Lower leg skin (tissue), 3 donors: ENCODE measurements around the gene ALOX5.

Experiments used
- CTCF ChIP-seq, 3 donors: fragments of 450-650 bp; IDR thresholded peaks; one replicate each; pipeline ENCODE4 v1.5.1; 2016; ENCODE audit warnings: antibody characterized with exemption in 3 of 3, mild to moderate bottlenecking in 3 of 3, moderate library complexity in 2 of 3
- POLR2A ChIP-seq, 2 donors: fragments of 450-650 bp; IDR thresholded peaks; one replicate each; pipeline ENCODE4 v1.6.1; 2016 to 2017; ENCODE audit warnings: antibody characterized with exemption in 2 of 2, mild to moderate bottlenecking in 1 of 2, moderate library complexity in 1 of 2

- TF ChIP-seq CTCF (IDR thresholded peaks at IDR 0.05) (no peak), POLR2A (IDR thresholded peaks at IDR 0.05) (no peak)
These were observed 3.8 kb downstream of the ALOX5 start for GRCh38 chr10:45377858-45378257.
